RWPE1 (cell line): Measurements from ENCODE around the gene C1orf21.

Experiments used
- CTCF ChIA-PET: fragments of 350-600 bp; sonication (Branson Sonifier 250); formaldehyde crosslinking; extraction: SDS; loops from one replicate; lab custom pipeline; 2021; lab: Yijun Ruan, JAX
- POLR2A ChIA-PET: fragments of 400-600 bp; formaldehyde crosslinking; extraction: SDS; loops from one replicate; lab custom pipeline; 2020; ENCODE audit warnings: antibody characterized with exemption; ENCODE audit not compliant: low non-redundant PET; lab: Yijun Ruan, JAX
- DNase-seq: peaks from one replicate; pipeline ENCODE4 v3.0.0; 2012; ENCODE audit warnings: low spot score
- H3K27ac ChIP-seq: fragments of 450-650 bp; 2 replicates; pipeline ENCODE4 v1.5.1; 2017
- CTCF ChIP-seq: fragments of 450-650 bp; conservative IDR thresholded peaks from 2 replicates; pipeline ENCODE4 v1.5.1; 2017; ENCODE audit warnings: low read depth, mild to moderate bottlenecking

C1orf21 gene

GRCh38 chr1:184428604-184429003, 41.8 kb downstream of the C1orf21 start:
- DNase-seq: no peak
- TF ChIP-seq CTCF: no peak
- ChIA-PET POLR2A (no interaction called here), CTCF (interaction anchor here (0.6 kb wide), 1 partner anchor 107 kb away, joined by 3 read pairs; no protein-coding TSS in a partner anchor)
- no peak overlapping the region for H3K27ac ChIP-seq

- no peak overlapping the region for H3K27ac ChIP-seq
- CTCF ChIA-PET: no interaction called here
- POLR2A ChIA-PET: no interaction called here
- TF ChIP-seq CTCF: no peak
- no peak for DNase-seq
Observed at GRCh38 chr1:184429335-184429734, 42.5 kb downstream of the C1orf21 start.

- ChIA-PET POLR2A (no interaction called here), CTCF (interaction anchor here (0.5 kb wide), 1 partner anchor 672 kb away, joined by 3 read pairs; no protein-coding TSS in a partner anchor)
- H3K27ac ChIP-seq: no peak overlapping the region
- no peak for DNase-seq
- no peak for TF ChIP-seq CTCF
Observed at GRCh38 chr1:184433956-184434502, 47.2 kb downstream of the C1orf21 start.

GRCh38 chr1:184437291-184437690, 50.5 kb downstream of the C1orf21 start:
- no peak for TF ChIP-seq CTCF
- no peak for DNase-seq
- no peak overlapping the region for H3K27ac ChIP-seq
- POLR2A ChIA-PET: no interaction called here
- CTCF ChIA-PET: no interaction called here

GRCh38 chr1:184438363-184438762, 51.5 kb downstream of the C1orf21 start:
- POLR2A ChIA-PET: no interaction called here

GRCh38 chr1:184442260-184442659, 55.4 kb downstream of the C1orf21 start:
- no peak overlapping the region for H3K27ac ChIP-seq
- DNase-seq: no peak
- CTCF ChIA-PET: interaction anchor here (0.6 kb wide), 1 partner anchor 1478 kb away, joined by 3 read pairs; no protein-coding TSS in a partner anchor
- POLR2A ChIA-PET: no interaction called here
- TF ChIP-seq CTCF: no peak

More at GRCh38 chr1:184438363-184438762, 51.5 kb downstream of the C1orf21 start:
- DNase-seq: no peak
- TF ChIP-seq CTCF: no peak
- CTCF ChIA-PET: interaction anchor here (0.6 kb wide), 1 partner anchor 69 kb away, joined by 6 read pairs; no protein-coding TSS in a partner anchor
- H3K27ac ChIP-seq: no peak overlapping the region
